GM18867 (cell line): ENCODE results near the gene GABRB1.

Experiments used
- ATAC-seq: cut with Tn5 transposase; IDR thresholded peaks from one replicate; pipeline ENCODE4 v1.9.1; 2021; ENCODE audit warnings: mild to moderate bottlenecking, moderate library complexity; ENCODE audit not compliant: unreplicated experiment

Gene GABRB1

GRCh38 chr4:47109379-47109778, 78.0 kb downstream of the GABRB1 start:
- ATAC-seq = no peak

- ATAC-seq = no peak
Observed at GRCh38 chr4:47110546-47111132, 79.3 kb downstream of the GABRB1 start.

- peak; percentile 57 for ATAC-seq
Observed at GRCh38 chr4:47118192-47118929, 87.0 kb downstream of the GABRB1 start.

- no peak for ATAC-seq
Observed at GRCh38 chr4:47120783-47121182, 89.4 kb downstream of the GABRB1 start.

GRCh38 chr4:47122592-47123291, 91.4 kb downstream of the GABRB1 start:
- ATAC-seq = peak; percentile 77

GRCh38 chr4:47128991-47129390, 97.6 kb downstream of the GABRB1 start:
- ATAC-seq = no peak

GRCh38 chr4:47135210-47135609, 103.8 kb downstream of the GABRB1 start:
- ATAC-seq = no peak

GRCh38 chr4:47143261-47143660, 111.9 kb downstream of the GABRB1 start:
- ATAC-seq = no peak

- ATAC-seq = peak; percentile 98
Observed at GRCh38 chr4:47145630-47146029, 114.3 kb downstream of the GABRB1 start.

- ATAC-seq = no peak
Observed at GRCh38 chr4:47154816-47155370, 123.5 kb downstream of the GABRB1 start.

GRCh38 chr4:47155919-47156318, 124.6 kb downstream of the GABRB1 start:
- no peak for ATAC-seq

GRCh38 chr4:47160095-47160494, 128.7 kb downstream of the GABRB1 start:
- ATAC-seq = no peak

- ATAC-seq = no peak
Observed at GRCh38 chr4:47167081-47168035, 136.0 kb downstream of the GABRB1 start.

GRCh38 chr4:47184083-47184482, 152.7 kb downstream of the GABRB1 start:
- ATAC-seq = no peak

- no peak for ATAC-seq
Observed at GRCh38 chr4:47185761-47186160, 154.4 kb downstream of the GABRB1 start.

- ATAC-seq = no peak
Observed at GRCh38 chr4:47187608-47188007, 156.2 kb downstream of the GABRB1 start.

GRCh38 chr4:47193179-47193578, 161.8 kb downstream of the GABRB1 start:
- no peak for ATAC-seq

- ATAC-seq = no peak
Observed at GRCh38 chr4:47194036-47194737, 162.8 kb downstream of the GABRB1 start.

- ATAC-seq = no peak
Observed at GRCh38 chr4:47195706-47196105, 164.3 kb downstream of the GABRB1 start.

- ATAC-seq = no peak
Observed at GRCh38 chr4:47198791-47199190, 167.4 kb downstream of the GABRB1 start.
